A549 treated with DMSO at 1 μM for 4 hours (cell line): Measurements from ENCODE around the gene CRYAB. TPM values are rescaled to one million over a fixed set of nuclear protein-coding genes. Genes with fewer than 3 reads are reported as not detected.

Experiments used
- total RNA-seq: library from RNA; stranded (reverse); fragments of 200-300 nt; extraction: Qiagen RNA extraction; gene quantifications from 5 replicates; pipeline ENCODE4 v1.2.3, GENCODE V29; 2022; ENCODE audit warnings: low read depth

Gene CRYAB
- total RNA-seq: 4.2 to 9.8 TPM (median 4.4 TPM) in 5 replicates

DNA sequence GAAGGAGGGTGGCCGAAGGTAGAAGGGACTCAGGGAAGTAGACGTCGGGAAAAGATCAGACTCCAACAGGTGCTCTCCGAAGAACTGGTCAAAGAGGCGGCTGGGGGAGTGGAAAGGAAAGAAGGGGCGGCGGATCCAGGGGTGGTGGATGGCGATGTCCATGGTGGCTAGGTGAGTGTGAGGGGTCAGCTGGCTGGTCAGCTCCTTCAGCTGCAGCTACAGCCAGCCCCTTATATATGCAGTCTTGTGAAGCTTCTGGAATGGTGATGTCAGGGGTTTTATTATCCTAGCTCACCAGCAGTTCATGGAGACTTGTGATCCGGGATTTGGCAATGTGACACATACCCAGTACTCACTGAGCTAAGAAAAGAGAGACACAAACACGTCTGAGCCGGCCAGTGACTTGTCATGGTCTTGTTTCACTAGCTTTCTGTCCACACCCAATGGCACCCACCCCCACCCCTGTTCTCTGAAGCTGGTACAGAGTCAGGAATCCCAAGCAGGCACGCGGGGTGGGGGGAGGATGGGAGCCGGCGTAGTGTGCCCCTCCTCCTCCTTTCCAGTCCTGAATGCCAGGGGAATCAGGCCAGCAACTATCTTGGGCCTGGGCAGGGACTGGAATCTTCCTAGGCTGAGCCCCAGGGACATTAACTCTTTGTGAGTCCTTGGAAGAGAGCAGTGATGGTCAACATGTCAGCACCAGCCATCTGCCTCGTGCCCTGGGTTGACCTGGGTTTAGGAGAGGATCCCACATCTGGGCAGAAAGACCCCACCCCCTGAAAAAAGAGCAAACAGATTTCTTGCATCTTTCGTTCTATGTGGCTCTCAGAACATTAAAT lies at the start of gene CRYAB:
TSS of gene CRYAB (minus strand) at position 208 of the 839 bp plus-strand sequence. CDS start at position 162, 46 bp downstream.

DNA sequence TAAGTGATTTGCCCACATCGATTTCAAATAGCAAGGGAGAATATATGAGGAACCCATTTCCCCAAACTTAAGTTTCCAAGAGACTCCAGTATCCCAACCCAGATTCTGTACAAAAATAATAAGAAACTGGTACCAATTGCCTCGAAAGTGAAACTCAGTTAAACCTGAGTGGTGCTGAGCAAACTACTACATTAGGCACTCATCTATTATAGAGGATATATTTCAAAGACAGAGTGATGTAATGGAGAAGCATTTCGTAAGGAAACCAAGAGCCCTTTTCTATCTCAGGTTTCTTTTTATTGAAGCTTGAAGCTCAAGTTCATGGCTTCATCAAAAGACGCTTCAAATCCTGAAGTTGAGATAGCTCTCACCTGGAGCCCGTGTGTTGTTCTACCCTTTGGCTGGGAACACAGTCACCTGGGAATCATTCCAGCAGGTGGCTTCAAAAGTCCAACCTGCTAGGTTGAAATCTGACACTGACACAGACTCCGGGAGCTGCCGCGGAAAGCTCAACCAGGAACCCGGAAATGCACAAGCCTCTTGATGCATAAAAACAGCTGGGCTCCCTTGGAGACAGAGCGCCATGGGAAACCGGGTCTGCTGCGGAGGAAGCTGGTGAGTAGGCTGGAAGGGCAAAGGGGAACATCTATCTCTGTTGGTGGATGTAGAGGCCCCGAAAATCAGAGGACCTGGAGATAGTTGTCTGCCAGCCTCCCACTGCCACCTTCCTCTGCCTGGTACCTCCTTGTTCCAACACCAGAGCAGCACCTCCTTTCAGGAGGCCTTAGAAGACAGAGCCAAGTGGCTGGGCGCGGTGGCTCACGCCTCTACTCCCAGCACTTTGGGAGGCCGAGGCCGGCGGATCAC lies 7.1 kb upstream of the CRYAB start, which contains the start of gene C11orf52:
TSS of gene C11orf52 (plus strand) at position 524 of the 867 bp plus-strand sequence. CDS start at position 584, 60 bp downstream.

GRCh38 chr11:111912535-111912934 lies 965 bp upstream of the CRYAB start, which contains the start of gene HSPB2:
TSS of gene HSPB2 (plus strand) at chr11:111912734. CDS start at chr11:111912830, 96 bp downstream.

DNA sequence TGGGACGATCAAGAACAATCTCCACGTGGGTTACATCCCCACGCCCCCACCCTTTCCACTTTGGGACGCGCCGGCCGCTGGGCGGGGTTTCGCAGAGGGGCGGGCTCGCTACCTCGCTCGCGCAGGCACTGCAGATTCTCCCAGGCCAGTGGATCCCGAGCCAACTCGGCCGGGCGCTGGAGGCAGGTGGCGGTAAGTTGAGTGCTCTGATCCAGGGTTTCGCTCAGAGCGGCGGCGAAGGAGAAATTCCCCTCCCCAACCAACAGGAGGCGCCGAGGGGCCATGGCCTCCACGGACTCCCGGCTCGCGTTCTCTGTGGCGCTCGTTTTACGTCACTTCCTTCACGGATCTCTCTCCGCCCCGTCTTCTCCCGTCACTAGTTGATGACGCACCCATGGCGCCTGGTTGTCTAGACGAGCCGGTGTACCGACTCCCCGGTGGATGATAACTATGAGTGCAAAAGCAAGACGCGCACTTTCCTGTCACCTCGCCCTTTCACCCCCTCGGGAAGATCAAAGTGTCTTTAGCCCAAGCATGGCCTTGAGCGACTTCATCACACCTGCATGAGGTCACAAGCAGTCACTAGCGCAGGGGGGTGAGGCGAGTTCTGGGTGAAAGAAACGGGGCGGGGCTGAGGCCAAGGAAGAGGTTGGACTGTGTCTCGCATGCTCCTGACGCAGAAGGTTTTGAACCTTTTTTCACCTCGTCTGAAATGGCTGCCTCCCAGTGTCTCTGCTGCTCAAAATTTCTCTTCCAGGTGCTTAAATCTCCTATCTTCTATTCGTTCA lies 32.5 kb downstream of the CRYAB start, which contains the start of the genes CFAP68 and FDXACB1:
TSS of gene CFAP68 (plus strand) at position 693 of the 788 bp plus-strand sequence. CDS start at position 713, 20 bp downstream.
TSS of gene FDXACB1 (minus strand) at position 317 of the 788 bp plus-strand sequence. CDS start at position 284, 33 bp downstream.

GRCh38 chr11:111870886-111871692 lies 40.5 kb downstream of the CRYAB start, which contains the start of gene ALG9:
TSS of gene ALG9 (minus strand) at chr11:111871581. CDS start at chr11:111871482, 99 bp downstream.

Other genes starting within 250 kb of the CRYAB start
- gene PPP2R1B, start 145.4 kb downstream of the CRYAB start, total RNA-seq: 15.5 to 19.7 TPM (median 18.3 TPM) in 5 replicates
- gene ALG9, start 40.2 kb downstream of the CRYAB start, total RNA-seq: 18.1 to 21.6 TPM (median 19.7 TPM) in 5 replicates
- gene FDXACB1, start 32.6 kb downstream of the CRYAB start, total RNA-seq: 1.7 to 2.1 TPM (median 1.9 TPM) in 5 replicates
- 27.8 to 33.1 TPM (median 30.7 TPM) in 5 replicates for gene CFAP68, start 32.2 kb downstream of the CRYAB start, total RNA-seq
- not detected in 5 replicates for gene HSPB2, start 964 bp upstream of the CRYAB start, total RNA-seq
- gene C11orf52, start 7.1 kb upstream of the CRYAB start, total RNA-seq: not detected in 5 replicates
- 3.7 to 5.9 TPM (median 4.7 TPM) in 5 replicates for gene DIXDC1, start 25.6 kb upstream of the CRYAB start, total RNA-seq
- gene DLAT, start 113.6 kb upstream of the CRYAB start, total RNA-seq: 26.7 to 32.3 TPM (median 31.4 TPM) in 5 replicates
- gene PIH1D2, start 162.2 kb upstream of the CRYAB start, total RNA-seq: 0.58 to 1.7 TPM (median 0.99 TPM) in 5 replicates
- gene NKAPD1, start 162.5 kb upstream of the CRYAB start, total RNA-seq: 13.1 to 18.1 TPM (median 14.6 TPM) in 5 replicates
- 67.6 to 72.3 TPM (median 69.6 TPM) in 5 replicates for gene TIMM8B, start 175.0 kb upstream of the CRYAB start, total RNA-seq
- 69.4 to 72.2 TPM (median 71.2 TPM) in 5 replicates for gene SDHD, start 175.1 kb upstream of the CRYAB start, total RNA-seq